Heart right ventricle (tissue), 16 donors: Measurements from ENCODE around the gene SASH3. TPM values are rescaled to one million over a fixed set of nuclear protein-coding genes. Genes with fewer than 3 reads are reported as not detected.

Experiments used
- ATAC-seq, 8 donors: fragments of 200-7000 bp; cut with Tn5 transposase; one replicate each; pipeline ENCODE4 v1.9.1; 2020; ENCODE audit warnings: mild to moderate bottlenecking in 8 of 8, moderate library complexity in 8 of 8, moderate number of reproducible peaks in 1 of 8
- DNase-seq, 2 donors: peaks; one replicate each; pipeline ENCODE4 v3.0.0-alpha.2; 2020
- H3K27ac ChIP-seq, 10 donors: fragments of 200-600 bp; sonication (generic) in 2 of 10; one replicate each; pipeline versions ENCODE4 v1.5.0 to v1.8.0; 2020 to 2022; ENCODE audit warnings: mild to moderate bottlenecking in 3 of 10
- H3K27me3 ChIP-seq, 7 donors: fragments of 200-600 bp; one replicate each; pipeline ENCODE4 v1.8.0; 2021 to 2022; ENCODE audit warnings: mild to moderate bottlenecking in 2 of 7
- H3K36me3 ChIP-seq, 9 donors: fragments of 200-600 bp; sonication (generic) in 1 of 9; one replicate each; pipeline versions ENCODE4 v1.5.0 to v1.8.0; 2020 to 2022; ENCODE audit warnings: mild to moderate bottlenecking in 2 of 9
- H3K4me1 ChIP-seq, 9 donors: fragments of 200-600 bp; sonication (generic) in 1 of 9; one replicate each; pipeline versions ENCODE4 v1.5.0 to v1.8.0; 2020 to 2022; ENCODE audit warnings: mild to moderate bottlenecking in 4 of 9
- H3K4me3 ChIP-seq, 10 donors: fragments of 200-600 bp; sonication (generic) in 2 of 10; one replicate each; pipeline versions ENCODE4 v1.5.0 to v1.8.0; 2020 to 2022; ENCODE audit warnings: mild to moderate bottlenecking in 7 of 10, moderate library complexity in 2 of 10
- H3K9me3 ChIP-seq, 11 donors: fragments of 200-600 bp in 10 of 11; sonication (generic) in 2 of 11; one replicate each; pipeline versions ENCODE4 v1.5.0 to v1.8.0; 2013 to 2022; ENCODE audit warnings: mild to moderate bottlenecking in 2 of 11, control low read depth in 1 of 11, moderate library complexity in 1 of 11
- CTCF ChIP-seq, 9 donors: fragments of 200-600 bp; sonication (generic) in 2 of 9; IDR thresholded peaks; one replicate each; pipeline versions ENCODE4 v1.5.0 to v1.8.0; 2021 to 2022; ENCODE audit warnings: antibody characterized with exemption in 9 of 9, mild to moderate bottlenecking in 5 of 9, moderate library complexity in 1 of 9
- whole genome bisulfite sequencing, 2 donors: extraction: QIAGEN DNeasy Blood & Tissue Kit; methylation state at CpG; one replicate each; pipeline ENCODE4 v1.1.7; 2013; ENCODE audit warnings: inconsistent platforms in 1 of 2; 5-methylcytosine and 5-hydroxymethylcytosine counted together
- intact Hi-C, 10 donors: fragments of 100-400 bp; cut with DNase I; formaldehyde crosslinking; loops; one replicate each; pipeline versions ENCODE4 v1.11.1 to v1.14.2; 2022
- polyA plus RNA-seq, 2 donors: library from polyadenylated mRNA; stranded (reverse); fragments of 200-250 nt; gene quantifications; one replicate each; pipeline ENCODE4 v1.2.3, GENCODE V29; 2013
- total RNA-seq, 10 donors: library from RNA; stranded (reverse); fragmentation: NEBNext Ultra II Directional in 3 of 10; extraction: Animal tissue kit (Norgen Biotek cat#: 25700) in 3 of 10; gene quantifications; one replicate each; pipeline versions ENCODE4 v1.2.1 to v1.2.4, GENCODE V29; 2021 to 2023
- donor health status: Arrhythmogenic right ventricular cardiomyopathy.
- donor health status: ischemic (EF 13 %, LVEDD 7.1; RV severe dilation, severe dysfunction).
- donor health status: healthy with polysubstance abuse.
- donor health status: DM: no; HTN: yes; CAD: no.
- donor health status: DM: no; HTN: no; CAD: no.
- donor health status: ischemic (EF 25% LVEDD 6.9; RV normal size, moderate dysfunction).
- donor health status: ischemic (EF 25% LVEDD 5.7; RV mildly dilated, moderate dysfunction).
- donor health status: healthy.
- donor health status: DM: yes; HTN: yes; CAD: no.
- donor health status: Ischemic cardiomyopathy.
- donor health status: ischemic (EF 35%, LVEDD 5.7; RV mildly dilated, moderate dysfunction).
- donor health status: nonischemic (EF 11% LVEDD 7.7; RV severe dilation, severe dysfunction).
- donor health status: DM: yes; HTN: yes; CAD: no.
- donor health status: PGD.
- donor health status: ischemic (EF 29% LVEDD 5.4; RV normal size, mild dysfunction).
- donor health status: nonischemic (EF 23%, LVEDD 6.1; RV moderate dilation, normal function).

Gene SASH3
- total and polyA plus RNA-seq, 12 donors, result 0.57 to 15.3 (median 2.1) TPM

- no peak for ATAC-seq
- no peaks in the 10 kb centered on the region for H3K9me3 ChIP-seq
- H3K36me3 ChIP-seq, result no peaks in the 10 kb centered on the region
- no peak overlapping the region for H3K27ac ChIP-seq
- peaks cover 0 to 29% (median 3%) of the 10 kb centered on the region in 9 donors for H3K4me1 ChIP-seq
- intact Hi-C loops, result no loop called here
- H3K27me3 ChIP-seq, result no peaks in the 10 kb centered on the region
- no peak for TF ChIP-seq CTCF (IDR thresholded peaks at IDR 0.05)
- no peak overlapping the region for H3K4me3 ChIP-seq
- 91 to 98% methylated on average over 3 of the region's 3 CpGs for WGBS, 2 donors
- DNase-seq, result no peak
Measured at GRCh38 chrX:129762448-129762847, 17.3 kb upstream of the SASH3 start.

GRCh38 chrX:129763666-129764065 lies 16.1 kb upstream of the SASH3 start:
- intact Hi-C loops, result no loop called here
- TF ChIP-seq CTCF (IDR thresholded peaks at IDR 0.05), result no peak

GRCh38 chrX:129768186-129768585 lies 11.6 kb upstream of the SASH3 start:
- WGBS, 2 donors, result 97 to 98% methylated on average over 8 of the region's 8 CpGs
- H3K4me1 ChIP-seq, result peaks cover 0 to 37% (median 0%) of the 10 kb centered on the region in 9 donors
- TF ChIP-seq CTCF (IDR thresholded peaks at IDR 0.05), result no peak
- no peak for DNase-seq
- no peak overlapping the region for H3K4me3 ChIP-seq
- no peak for ATAC-seq
- intact Hi-C loops, result no loop called here
- H3K27ac ChIP-seq, result no peak overlapping the region
- no peaks in the 10 kb centered on the region for H3K36me3 ChIP-seq
- H3K27me3 ChIP-seq, result no peaks in the 10 kb centered on the region
- H3K9me3 ChIP-seq, result no peaks in the 10 kb centered on the region

More at GRCh38 chrX:129763666-129764065, 16.1 kb upstream of the SASH3 start:
- Histone ChIP-seq H3K9me3 (no peaks in the 10 kb centered on the region), H3K27me3 (no peaks in the 10 kb centered on the region), H3K27ac (no peak overlapping the region), H3K4me1 (peaks cover 0 to 17% (median 3%) of the 10 kb centered on the region in 9 donors), H3K4me3 (no peak overlapping the region), H3K36me3 (no peaks in the 10 kb centered on the region)
- DNase-seq (no peak), ATAC-seq (no peak)

- ATAC-seq, result no peak
- TF ChIP-seq CTCF (IDR thresholded peaks at IDR 0.05), result no peak
- H3K27ac ChIP-seq, result peak overlapping the region in 1 of 10 donors; percentile 64
- H3K9me3 ChIP-seq, result no peaks in the 10 kb centered on the region
- DNase-seq, result no peak
- H3K4me3 ChIP-seq, result no peak overlapping the region
- peaks cover 0 to 43% (median 0%) of the 10 kb centered on the region in 9 donors for H3K4me1 ChIP-seq
- H3K36me3 ChIP-seq, result no peaks in the 10 kb centered on the region
- no peaks in the 10 kb centered on the region for H3K27me3 ChIP-seq
- 90 to 92% methylated on average over 7 to 8 of the region's 8 CpGs for WGBS, 2 donors
- intact Hi-C loops, result no loop called here
Measured at GRCh38 chrX:129768586-129769466, 10.9 kb upstream of the SASH3 start.
